Frontal cortex (tissue), 4 donors: Measurements from ENCODE around the gene ERRFI1. TPM values are rescaled to one million over a fixed set of nuclear protein-coding genes. Genes with fewer than 3 reads are reported as not detected.

Experiments
- DNase-seq, 2 donors: peaks; one replicate each; pipeline ENCODE4 v3.0.0; 2012; ENCODE audit warnings: low spot score in 2 of 2
- FAIRE-seq: peaks from 2 replicates; lab custom pipeline; 2012; peaks lifted over from hg19 to GRCh38; lab: Jason Lieb, UNC
- total RNA-seq: library from RNA; depleted of rRNA; stranded (reverse); fragments of >200 nt; gene quantifications from one replicate; pipeline ENCODE4 v1.2.3, GENCODE V29; 2014
- donor health status: control.
- donor health status: control.
- donor health status: control.

The ERRFI1 gene
- total RNA-seq, 1 donor from 2014 or later: 20.4 TPM

DNA sequence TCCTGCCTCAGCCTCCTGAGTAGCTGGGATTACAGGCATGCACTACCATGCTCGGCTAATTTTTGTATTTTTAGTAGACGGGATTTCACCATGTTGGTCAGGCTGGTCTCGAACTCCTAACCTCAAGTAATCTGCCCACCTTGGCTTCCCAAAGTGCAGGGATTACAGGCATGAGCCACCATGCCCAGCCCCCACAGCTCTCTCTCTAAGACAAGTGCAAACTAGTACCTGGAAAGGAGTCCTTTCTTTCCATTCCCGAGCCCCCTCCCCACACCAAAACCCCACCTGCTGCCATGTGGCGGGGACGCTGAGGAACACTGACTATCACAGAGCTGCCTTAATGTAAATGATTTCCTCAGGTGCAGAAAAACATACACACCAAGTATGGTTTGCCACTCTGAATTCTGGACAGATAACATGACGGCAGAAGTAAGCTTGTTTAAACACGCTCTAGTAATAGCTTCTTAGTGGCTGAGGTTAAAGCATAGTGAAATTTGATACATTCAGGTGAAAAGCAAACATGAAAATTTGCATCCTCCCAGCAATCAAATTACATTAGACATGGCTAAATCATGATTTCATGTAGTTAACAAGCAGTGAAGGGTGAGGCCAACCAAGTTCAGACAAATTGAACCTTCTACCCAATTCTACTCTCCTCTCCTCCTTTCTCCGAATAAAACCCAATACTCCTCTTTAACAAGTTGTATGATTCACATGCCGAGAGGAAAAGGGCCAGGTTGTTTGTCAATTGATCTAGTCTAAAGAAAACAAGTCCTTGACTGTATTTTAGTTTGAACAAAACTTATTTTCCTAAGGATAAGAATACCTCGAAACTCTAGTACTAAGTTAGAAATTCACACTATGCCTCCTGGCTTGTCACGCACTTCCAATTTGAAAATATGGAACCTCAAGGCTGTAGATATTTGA is 19.8 kb downstream of the ERRFI1 start:
- FAIRE-seq: no peak
- no peak for DNase-seq

DNA sequence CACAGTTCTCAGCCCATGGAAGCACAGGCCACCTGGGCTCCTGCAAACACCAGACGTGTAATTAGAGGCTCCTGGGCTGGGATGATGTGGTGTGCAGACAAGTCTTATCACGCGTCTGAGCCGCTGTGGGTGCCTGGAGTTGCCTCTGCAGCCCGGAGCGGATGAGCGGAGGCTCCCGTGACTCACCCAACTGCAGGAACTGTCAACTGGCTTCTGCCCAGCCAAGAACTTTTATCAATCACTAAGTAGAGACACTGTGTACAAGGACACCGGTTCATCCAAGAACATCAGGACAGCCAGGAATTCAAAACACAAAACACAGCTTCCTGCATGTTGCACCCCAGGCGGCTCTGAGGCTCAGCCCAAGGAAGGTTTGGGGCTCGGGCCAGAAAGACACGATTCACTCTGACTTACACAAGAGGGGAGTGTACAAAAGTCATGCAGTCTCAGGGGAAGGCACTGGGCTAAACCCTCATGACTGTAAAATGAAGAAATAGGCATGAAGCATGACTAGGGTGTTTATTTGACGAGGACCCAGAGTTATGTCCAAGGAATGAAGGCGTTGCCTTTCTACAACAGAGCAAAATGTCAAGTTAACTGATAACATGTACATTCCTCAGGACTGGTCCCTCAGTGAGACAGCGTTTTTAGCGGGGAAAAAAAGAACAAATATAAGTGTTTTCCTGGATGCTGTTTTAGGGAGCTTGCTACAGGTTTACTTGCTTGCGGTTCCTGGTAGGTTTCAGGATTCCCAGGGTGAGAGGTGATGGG is 21.1 kb downstream of the ERRFI1 start:
- no peak for FAIRE-seq
- no peak for DNase-seq

DNA sequence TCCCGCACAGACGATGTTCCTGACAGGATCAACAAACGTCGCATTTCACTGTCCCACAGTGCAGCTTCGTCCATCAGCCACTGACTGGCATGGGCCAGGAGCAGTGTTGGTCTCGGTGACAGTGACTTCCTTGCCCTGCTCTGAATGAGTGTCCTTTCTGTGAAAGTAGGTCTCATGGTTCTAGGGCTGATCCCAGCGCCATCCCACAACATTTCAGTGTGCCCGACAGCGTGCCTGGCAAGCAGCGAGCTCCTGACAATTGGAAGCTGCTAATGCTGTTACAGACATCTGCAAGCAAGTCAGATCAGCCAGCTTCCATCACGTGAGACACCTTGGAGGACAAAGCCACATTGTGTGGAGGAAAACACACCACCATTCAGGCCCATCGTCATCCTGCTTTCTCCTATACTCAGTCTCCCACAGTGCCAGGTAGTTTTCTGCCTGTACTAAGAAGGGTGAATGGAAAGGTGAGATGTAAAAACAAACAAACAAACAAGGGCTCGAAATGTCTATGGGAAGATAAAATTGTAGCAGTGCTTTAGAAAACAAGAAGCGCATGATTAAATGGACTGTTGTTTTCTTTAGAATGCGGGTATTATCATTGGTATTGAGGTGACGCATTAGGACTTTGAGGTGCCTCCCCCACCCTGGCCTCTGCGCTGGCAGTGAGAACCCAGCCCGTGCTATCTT is 21.9 kb downstream of the ERRFI1 start:
- FAIRE-seq (no peak), DNase-seq (no peak)

DNA sequence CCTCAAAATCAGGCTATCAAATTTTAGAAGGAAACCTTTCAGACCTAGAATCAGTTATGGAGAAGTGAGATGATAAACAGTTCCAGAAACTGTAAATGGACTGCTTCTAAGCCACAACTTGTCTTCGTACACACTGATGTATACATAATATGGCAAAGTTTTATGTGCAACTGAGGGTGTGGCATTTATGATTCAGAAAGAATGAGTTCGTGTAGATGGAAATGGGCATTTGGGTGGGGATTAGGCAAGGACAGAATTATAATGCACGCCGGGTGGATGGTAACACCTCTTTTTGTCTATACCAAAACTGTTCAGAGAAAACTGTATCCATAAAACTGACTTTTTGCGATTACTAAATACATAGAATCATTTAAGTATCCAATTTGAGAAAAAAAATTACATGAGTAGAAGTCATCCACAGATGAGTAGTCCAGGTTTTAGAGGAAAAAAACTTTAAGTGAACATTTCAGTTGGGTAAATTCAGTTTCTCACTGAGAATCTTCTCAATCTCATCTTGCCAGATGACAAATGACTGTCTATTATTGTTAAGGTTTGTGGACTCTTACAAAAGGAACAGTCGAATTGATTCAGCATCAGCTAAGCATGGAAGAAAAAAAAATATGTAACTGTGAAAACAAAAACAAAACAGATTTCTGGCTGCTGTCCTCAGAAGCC is 22.5 kb downstream of the ERRFI1 start:
- no peak for FAIRE-seq
- DNase-seq: no peak

DNA sequence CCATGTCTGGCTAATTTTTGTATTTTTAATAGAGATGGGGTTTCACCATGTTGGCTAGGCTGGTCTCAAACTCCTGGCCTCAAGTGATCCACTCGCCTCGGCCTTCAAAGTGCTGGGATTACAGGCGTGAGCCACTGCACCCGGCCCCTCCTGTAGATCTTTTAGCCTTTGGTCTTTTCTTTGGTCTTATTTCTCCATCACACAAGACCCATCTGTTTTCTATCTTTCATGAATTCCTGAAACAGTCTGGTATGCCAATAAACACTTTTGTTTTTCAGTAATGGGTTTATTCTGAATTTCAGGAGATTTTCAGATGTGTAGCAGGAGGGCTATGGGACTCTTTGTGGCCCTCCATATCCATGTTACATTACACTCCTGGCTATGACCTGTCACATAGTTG is 23.2 kb downstream of the ERRFI1 start:
- FAIRE-seq: no peak

DNA sequence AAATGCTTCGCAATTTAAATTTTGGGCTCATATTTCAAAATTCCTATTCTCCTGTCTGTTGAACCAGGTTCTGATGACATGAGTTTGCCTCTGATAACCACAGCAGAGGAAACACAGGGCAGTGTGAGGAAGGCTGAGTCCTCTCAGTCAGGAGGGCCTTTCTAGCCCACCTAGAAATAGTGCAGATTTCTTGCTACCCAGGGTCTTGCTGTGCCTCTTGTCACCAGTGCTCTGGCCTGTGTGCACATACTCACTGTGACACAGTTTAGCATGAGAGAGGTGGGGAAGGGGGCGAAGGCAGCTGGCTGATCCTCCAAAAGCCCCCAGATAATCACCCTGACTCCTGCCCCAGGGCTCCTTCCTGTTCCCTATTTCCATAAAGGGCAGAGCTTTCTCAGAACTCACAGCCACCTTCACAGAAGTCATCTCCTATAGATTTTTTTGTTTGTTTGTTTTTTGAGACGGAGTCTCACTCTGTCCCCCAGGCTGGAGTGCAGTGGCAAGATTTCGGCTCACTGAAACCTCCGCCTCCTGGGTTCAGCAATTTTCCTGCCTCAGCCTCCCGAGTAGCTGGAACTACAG is 23.7 kb downstream of the ERRFI1 start:
- FAIRE-seq (no peak), DNase-seq (no peak)

More for the DNA sequence above, 23.2 kb downstream of the ERRFI1 start:
- no peak for DNase-seq

DNA sequence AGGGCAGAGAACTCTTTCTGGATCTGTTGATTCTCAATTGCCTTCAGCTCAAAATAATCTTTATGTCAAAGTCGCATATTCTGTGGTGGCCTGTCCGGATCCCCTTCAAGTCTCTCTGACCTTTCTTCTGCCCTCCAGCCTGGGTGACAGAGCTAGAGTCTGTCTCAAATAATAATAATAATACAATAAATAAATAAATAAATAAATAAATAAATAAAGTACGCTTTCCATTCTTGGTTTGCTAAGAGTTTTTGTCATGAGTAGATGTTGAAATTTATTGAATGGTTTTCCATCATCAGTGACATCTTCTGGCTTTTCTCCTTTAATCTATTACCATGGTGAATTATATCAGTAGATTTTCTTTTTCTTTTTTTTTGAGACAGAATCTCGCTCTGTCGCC is 30.7 kb downstream of the ERRFI1 start:
- FAIRE-seq: no peak
- DNase-seq: no peak

DNA sequence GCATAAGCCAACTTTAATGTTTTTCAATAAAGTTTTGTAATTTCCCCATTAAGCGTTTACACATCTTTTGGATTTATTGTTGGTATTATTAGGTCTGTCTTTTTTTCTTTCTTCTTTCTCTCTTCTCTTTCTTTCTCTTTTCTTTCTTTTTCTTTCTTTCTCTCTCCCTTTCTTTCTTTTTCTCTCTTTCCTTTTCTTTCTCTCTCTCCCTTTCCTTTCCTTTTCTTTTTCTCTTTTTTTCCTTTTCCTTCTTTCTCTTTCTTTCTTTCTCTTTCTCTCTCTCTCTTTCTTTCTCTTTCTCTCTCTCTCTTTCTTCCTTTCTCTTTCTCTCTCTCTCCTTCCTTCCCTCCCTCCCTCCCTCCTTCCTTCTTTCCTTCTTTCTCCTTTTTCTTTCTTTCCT is 31.3 kb downstream of the ERRFI1 start:
- FAIRE-seq (no peak), DNase-seq (no peak)

DNA sequence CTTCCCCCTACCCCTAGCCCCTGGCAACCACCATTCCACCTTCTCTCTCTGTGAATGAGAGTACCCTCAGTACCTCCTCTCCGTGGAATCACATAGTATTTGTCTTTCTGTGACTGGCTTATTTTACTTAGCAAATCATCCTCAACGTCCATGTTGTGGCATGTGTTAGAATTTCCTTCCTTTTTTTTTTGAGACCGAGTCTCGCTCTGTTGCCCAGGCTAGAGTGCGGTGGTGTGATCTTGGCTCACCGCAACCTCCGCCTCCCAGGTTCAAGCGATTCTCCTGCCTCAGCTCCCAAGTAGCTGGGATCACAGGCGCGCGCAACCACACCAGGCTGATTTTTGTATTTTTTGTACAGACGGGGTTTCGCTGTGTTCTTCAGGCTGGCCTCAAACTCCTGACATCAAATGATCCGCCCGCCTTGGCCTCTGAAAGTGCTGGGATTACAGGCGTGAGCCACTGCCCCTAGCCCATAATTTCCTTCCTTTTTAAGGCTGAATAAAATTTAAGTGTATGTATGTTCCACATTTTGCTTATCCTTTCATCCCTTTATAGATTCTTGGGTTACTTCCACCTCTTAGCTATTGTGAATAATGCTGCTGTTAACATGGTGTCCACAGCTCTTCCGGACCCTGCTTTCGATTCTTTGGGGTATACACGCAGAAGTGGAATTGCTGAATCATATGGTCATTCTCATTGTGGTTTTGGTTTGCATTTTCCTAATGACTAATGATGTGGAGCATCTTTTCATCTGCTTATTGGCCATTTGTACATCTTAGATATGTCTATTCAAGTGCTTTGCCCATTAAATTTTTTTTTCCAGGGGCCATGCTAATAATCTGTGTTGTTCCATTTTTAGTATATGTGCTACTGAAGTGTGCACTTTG is 32.3 kb downstream of the ERRFI1 start:
- FAIRE-seq (no peak), DNase-seq (no peak)

DNA sequence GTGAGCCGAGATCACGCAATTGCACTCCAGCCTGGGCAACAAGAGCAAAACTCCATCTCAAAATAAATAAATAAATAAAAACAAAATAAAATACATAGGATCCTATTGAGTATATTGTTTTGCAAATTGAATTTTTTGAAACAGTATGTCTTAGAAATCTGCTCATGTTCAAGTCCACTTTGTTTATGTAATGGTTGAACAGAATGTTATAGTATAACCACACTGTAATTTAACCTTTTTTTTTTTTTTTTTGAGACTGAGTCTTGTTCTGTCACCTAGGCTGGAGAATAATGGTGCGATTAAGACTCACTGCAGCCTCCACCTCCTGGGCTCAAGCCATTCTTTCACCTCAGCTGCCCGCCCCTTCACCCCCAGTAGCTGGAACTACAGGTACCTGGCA is 33.2 kb downstream of the ERRFI1 start:
- FAIRE-seq: no peak
- no peak for DNase-seq

DNA sequence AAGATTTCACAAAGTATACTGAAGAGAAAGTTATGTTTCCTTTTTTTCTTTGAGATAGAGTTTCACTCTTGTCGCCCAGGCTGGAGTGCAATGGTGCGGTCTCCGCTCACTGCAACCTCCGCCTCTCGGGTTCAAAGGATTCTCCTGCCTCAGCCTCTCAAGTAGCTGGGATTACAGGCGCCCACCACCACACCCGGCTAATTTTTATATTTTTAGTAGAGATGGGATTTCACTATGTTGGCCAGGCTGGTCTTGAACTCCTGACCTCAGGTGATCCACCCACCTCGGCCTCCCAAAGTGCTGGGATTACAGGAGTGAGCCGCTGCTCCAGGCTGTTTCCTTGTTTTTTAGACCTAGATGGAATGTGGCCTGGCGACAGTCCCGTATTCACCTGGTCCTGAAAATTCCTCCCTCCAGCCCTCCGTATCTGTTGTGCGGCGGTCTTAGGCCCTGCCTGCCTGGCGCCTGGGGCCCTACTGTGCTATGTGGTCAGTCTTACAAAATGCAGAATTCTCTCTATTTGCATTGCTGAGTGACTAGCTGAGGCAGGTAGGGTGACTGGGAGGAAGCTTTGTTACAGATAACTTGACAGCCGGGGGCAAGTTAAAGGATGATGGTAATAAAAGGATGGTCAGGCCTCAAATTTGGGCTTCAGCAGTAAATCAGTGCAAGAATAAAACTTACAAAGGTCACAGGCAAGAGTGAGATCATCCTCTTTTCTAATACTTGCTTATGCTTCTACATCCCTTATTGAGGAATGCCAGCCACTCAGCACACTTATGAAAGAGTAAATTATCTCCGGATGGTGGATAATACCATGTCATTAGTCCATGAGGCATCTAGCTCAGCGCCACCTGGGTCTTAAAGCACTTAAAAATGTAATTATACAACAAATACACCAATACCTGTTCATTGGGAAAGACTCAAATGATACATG is 34.3 kb downstream of the ERRFI1 start:
- DNase-seq: no peak
- FAIRE-seq: no peak

DNA sequence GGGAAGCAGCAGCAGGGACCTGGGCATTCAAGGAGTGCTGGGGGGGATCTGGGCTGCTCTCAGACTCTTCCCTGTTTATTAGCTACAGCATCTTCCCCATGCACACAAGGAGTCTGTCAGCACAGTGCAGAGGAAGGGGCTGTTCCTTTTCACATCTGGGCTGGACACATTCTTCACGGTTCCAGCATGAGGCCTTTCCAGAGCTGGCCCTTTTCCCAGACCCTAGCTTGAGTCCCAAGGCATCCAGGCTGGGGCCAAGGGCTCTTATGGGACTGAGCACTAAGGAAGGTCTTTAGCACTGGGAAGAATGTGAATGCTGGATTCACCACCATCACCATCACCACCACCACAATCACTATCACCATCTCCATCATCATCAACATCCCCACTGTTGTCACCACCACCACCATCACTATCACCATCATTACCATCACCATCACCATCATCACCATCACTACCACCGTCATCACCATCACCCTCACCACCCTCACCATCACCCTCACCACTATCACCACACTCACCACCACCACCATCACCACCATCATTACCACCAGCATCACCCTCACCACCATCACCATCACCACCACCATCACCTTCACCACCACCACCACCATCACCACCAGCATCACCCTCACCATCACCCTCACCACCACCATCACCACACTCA is 36.2 kb downstream of the ERRFI1 start:
- DNase-seq (no peak), FAIRE-seq (no peak)

DNA sequence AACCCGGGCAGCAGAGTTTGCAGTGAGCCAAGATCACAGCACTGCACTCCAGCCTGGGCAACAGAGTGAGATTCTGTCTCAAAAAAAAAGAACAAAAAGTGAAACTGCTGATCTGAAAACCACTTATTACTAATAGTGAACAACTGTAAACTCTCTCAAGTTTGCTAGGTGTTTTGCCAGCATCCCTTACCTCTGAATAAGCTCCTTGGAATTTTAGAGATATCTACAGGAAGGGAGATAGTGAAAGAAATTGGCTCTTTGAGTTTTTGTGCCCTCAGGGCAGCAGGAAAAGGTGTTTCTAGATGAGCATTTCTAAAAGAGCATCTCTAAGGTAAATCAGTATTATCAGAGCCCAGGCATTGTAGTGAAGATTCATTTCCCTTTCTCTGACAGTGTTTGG is 37.5 kb downstream of the ERRFI1 start:
- no peak for DNase-seq
- no peak for FAIRE-seq

DNA sequence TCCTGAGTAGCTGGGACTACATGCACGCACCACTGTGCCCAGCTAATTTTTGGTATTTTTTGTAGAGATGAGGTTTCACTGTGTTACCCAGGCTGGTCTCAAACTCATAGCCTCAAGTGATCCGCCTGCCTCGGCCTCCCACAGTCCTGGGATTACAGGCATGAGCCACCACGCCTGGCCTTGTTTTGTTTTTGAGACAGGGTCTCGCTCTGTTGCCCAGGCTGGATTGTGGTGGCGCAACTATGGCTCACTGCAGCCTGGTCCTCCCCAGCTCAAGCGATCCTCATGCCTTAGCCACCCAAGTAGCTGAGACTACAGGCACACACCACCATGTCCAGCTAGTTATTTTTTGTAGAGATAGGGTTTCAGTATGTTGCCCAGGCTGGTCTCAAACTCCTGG is 38.6 kb downstream of the ERRFI1 start:
- FAIRE-seq: no peak
- DNase-seq: no peak

DNA sequence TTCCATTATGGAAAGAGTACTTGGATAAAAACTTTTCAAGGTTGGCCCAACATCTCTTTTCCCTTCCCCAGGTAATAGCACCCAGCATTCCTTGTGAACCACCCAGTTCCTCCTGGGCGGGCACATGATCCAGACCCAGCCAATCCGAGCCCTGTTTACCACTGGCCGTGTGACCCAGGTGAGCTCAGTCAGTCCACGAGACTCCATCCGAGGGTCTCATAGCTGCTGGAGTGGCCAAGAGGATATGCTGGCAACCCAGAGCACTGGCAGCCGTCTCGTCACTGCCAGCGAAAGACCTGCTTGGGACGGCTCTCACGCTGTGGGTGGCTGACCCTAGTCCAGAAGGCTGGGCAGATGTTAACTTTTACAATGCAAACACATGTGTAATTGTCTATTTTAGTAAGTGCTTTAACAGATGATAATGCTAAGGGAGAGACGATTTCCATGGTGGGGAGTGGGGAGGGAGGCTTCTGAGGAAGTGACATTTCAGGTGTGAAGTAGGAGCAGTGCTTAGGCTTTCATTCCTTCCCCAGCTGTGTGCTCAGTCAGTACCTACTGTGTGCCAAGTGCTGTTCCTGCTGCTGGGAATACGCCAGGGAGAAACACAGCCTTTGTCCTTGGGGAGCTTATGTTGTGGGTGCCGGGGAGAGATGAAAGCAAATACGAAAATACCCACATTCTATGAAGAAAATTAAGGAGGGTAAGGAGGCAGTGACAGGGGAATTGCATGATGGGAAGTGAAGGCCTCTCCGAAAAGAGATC is 40.1 kb downstream of the ERRFI1 start:
- FAIRE-seq: no peak

DNA sequence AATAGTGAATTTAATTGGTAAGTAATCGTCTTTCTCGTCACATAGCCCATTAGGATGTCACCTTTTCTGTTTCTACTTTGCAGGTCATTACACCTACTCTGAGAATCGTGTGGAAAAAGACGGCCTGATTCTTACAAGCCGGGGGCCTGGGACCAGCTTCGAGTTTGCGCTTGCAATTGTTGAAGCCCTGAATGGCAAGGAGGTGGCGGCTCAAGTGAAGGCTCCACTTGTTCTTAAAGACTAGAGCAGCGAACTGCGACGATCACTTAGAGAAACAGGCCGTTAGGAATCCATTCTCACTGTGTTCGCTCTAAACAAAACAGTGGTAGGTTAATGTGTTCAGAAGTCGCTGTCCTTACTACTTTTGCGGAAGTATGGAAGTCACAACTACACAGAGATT is 41.3 kb downstream of the ERRFI1 start:
- DNase-seq (no peak), FAIRE-seq (no peak)

More for the DNA sequence above, 40.1 kb downstream of the ERRFI1 start:
- no peak for DNase-seq
